ENCODE measurements around the gene RS1. TPM values are rescaled to one million over a fixed set of nuclear protein-coding genes. Genes with fewer than 3 reads are reported as not detected.

RS1 gene
- total RNA-seq, 1 donor: not detected

- TF ChIP-seq CTCF (IDR thresholded peaks at IDR 0.05; ENCODE audit: insufficient read depth, low read depth, low read length): no peak
- no peak overlapping the region for H3K4me3 ChIP-seq (ENCODE audit: low read depth, low read length)
- DNase-seq (ENCODE audit: low read depth): no peak
Observed at GRCh38 chrX:18652636-18653035, 19.3 kb downstream of the RS1 start.

GRCh38 chrX:18650662-18651061 is 21.2 kb downstream of the RS1 start:
- no peak overlapping the region for H3K4me3 ChIP-seq (ENCODE audit: low read depth, low read length)
- no peak for TF ChIP-seq CTCF (IDR thresholded peaks at IDR 0.05; ENCODE audit: insufficient read depth, low read depth, low read length)
- no peak for DNase-seq (ENCODE audit: low read depth)

GRCh38 chrX:18649498-18649951 is 22.4 kb downstream of the RS1 start:
- TF ChIP-seq CTCF (IDR thresholded peaks at IDR 0.05; ENCODE audit: insufficient read depth, low read depth, low read length): no peak
- no peak for DNase-seq (ENCODE audit: low read depth)
- H3K4me3 ChIP-seq (ENCODE audit: low read depth, low read length): no peak overlapping the region

- TF ChIP-seq CTCF (IDR thresholded peaks at IDR 0.05; ENCODE audit: insufficient read depth, low read depth, low read length): no peak
Observed at GRCh38 chrX:18647621-18648020, 24.3 kb downstream of the RS1 start.

GRCh38 chrX:18643853-18644252 is 28.1 kb downstream of the RS1 start:
- no peak for DNase-seq (ENCODE audit: low read depth)
- no peak overlapping the region for H3K4me3 ChIP-seq (ENCODE audit: low read depth, low read length)
- no peak for TF ChIP-seq CTCF (IDR thresholded peaks at IDR 0.05; ENCODE audit: insufficient read depth, low read depth, low read length)

More at GRCh38 chrX:18647621-18648020, 24.3 kb downstream of the RS1 start:
- H3K4me3 ChIP-seq (ENCODE audit: low read depth, low read length): no peak overlapping the region
- no peak for DNase-seq (ENCODE audit: low read depth)

GRCh38 chrX:18643243-18643642 is 28.7 kb downstream of the RS1 start:
- DNase-seq (ENCODE audit: low read depth): no peak
- TF ChIP-seq CTCF (IDR thresholded peaks at IDR 0.05; ENCODE audit: insufficient read depth, low read depth, low read length): no peak
- H3K4me3 ChIP-seq (ENCODE audit: low read depth, low read length): no peak overlapping the region

- DNase-seq (ENCODE audit: low read depth): no peak
- TF ChIP-seq CTCF (IDR thresholded peaks at IDR 0.05; ENCODE audit: insufficient read depth, low read depth, low read length): no peak
- no peak overlapping the region for H3K4me3 ChIP-seq (ENCODE audit: low read depth, low read length)
Observed at GRCh38 chrX:18640686-18641085, 31.2 kb downstream of the RS1 start.

All from fibroblast of villous mesenchyme (primary cell).